Fibroblast of the conjunctiva (primary cell): ENCODE data around the gene PRR18.

Experiments used
- DNase-seq: peaks from one replicate; pipeline ENCODE4 v3.0.0-alpha.2; 2010; ENCODE audit warnings: low read depth

PRR18 gene

GRCh38 chr6:166274739-166275370, 33.3 kb downstream of the PRR18 start:
- DNase-seq = no peak

- DNase-seq = no peak
These were observed 34.0 kb downstream of the PRR18 start for GRCh38 chr6:166274163-166274562.

- no peak for DNase-seq
These were observed 36.8 kb downstream of the PRR18 start for GRCh38 chr6:166271376-166271765.

GRCh38 chr6:166270706-166271375, 37.4 kb downstream of the PRR18 start:
- DNase-seq = no peak

- DNase-seq = no peak
These were observed 38.7 kb downstream of the PRR18 start for GRCh38 chr6:166269301-166270039.

- no peak for DNase-seq
These were observed 39.8 kb downstream of the PRR18 start for GRCh38 chr6:166268431-166268830.

GRCh38 chr6:166267526-166267925, 40.7 kb downstream of the PRR18 start:
- no peak for DNase-seq

- no peak for DNase-seq
These were observed 41.9 kb downstream of the PRR18 start for GRCh38 chr6:166266336-166266735.

- DNase-seq = no peak
These were observed 45.3 kb downstream of the PRR18 start for GRCh38 chr6:166262743-166263515.

- DNase-seq = no peak
These were observed 48.8 kb downstream of the PRR18 start for GRCh38 chr6:166259296-166259977.

- DNase-seq = no peak
These were observed 49.3 kb downstream of the PRR18 start for GRCh38 chr6:166258854-166259276.

- no peak for DNase-seq
These were observed 50.3 kb downstream of the PRR18 start for GRCh38 chr6:166257911-166258318.
